ENCODE data around the gene ARSG. TPM values are rescaled to one million over a fixed set of nuclear protein-coding genes. Genes with fewer than 3 reads are reported as not detected.

Gene ARSG
- total RNA-seq, 1 donor from 2014 or later = 1.5 TPM

- TF ChIP-seq CTCF (conservative IDR thresholded peaks at IDR 0.05; ENCODE audit: low read depth, low read length) = no peak
- no peak for DNase-seq (ENCODE audit: low read depth)
- H3K4me3 ChIP-seq (ENCODE audit: low read depth, low read length) = peak overlapping the region; percentile 88
Observed at GRCh38 chr17:68455901-68456338, 164.6 kb downstream of the ARSG start.

- H3K4me3 ChIP-seq (ENCODE audit: low read depth, low read length) = peak overlapping the region; percentile 88
- no peak for TF ChIP-seq CTCF (conservative IDR thresholded peaks at IDR 0.05; ENCODE audit: low read depth, low read length)
- DNase-seq (ENCODE audit: low read depth) = no peak
Observed at GRCh38 chr17:68456339-68457167, 165.3 kb downstream of the ARSG start.

GRCh38 chr17:68457168-68457538 lies 165.9 kb downstream of the ARSG start, which contains the start of gene WIPI1:
WIPI1 (minus strand) TSS chr17:68457496; CDS start chr17:68457421, 75 bp downstream.
- no peak for TF ChIP-seq CTCF (conservative IDR thresholded peaks at IDR 0.05; ENCODE audit: low read depth, low read length)
- no peak for DNase-seq (ENCODE audit: low read depth)

GRCh38 chr17:68457539-68458259 lies 166.4 kb downstream of the ARSG start:
- TF ChIP-seq CTCF (conservative IDR thresholded peaks at IDR 0.05; ENCODE audit: low read depth, low read length) = no peak
- peak overlapping the region; percentile 88 for H3K4me3 ChIP-seq (ENCODE audit: low read depth, low read length)
- DNase-seq (ENCODE audit: low read depth) = no peak

More at GRCh38 chr17:68457168-68457538, 165.9 kb downstream of the ARSG start, which contains the start of gene WIPI1:
- peak within 1 kb of the TSS; percentile 88 for H3K4me3 ChIP-seq (ENCODE audit: low read depth, low read length)

- no peak for DNase-seq (ENCODE audit: low read depth)
- TF ChIP-seq CTCF (conservative IDR thresholded peaks at IDR 0.05; ENCODE audit: low read depth, low read length) = no peak
- H3K4me3 ChIP-seq (ENCODE audit: low read depth, low read length) = peak overlapping the region; percentile 60
Observed at GRCh38 chr17:68458260-68459036, 167.2 kb downstream of the ARSG start.

GRCh38 chr17:68459037-68459639 lies 167.8 kb downstream of the ARSG start:
- DNase-seq (ENCODE audit: low read depth) = no peak
- no peak for TF ChIP-seq CTCF (conservative IDR thresholded peaks at IDR 0.05; ENCODE audit: low read depth, low read length)
- H3K4me3 ChIP-seq (ENCODE audit: low read depth, low read length) = no peak overlapping the region

Measured in epithelial cell of proximal tubule (primary cell).